Activated T-helper 2 cell treated with anti-CD3 and anti-CD28 coated beads, Interferon-gamma antibody, Interleukin-2, Interleukin-4, amounts not matched to agents 10 μg/mL and 5 μg/mL and 100 μg/mL, durations not matched to agents 14 hours and 24 hours and 36 hours (primary cell): ENCODE data around the gene FOXP3. TPM values are rescaled to one million over a fixed set of nuclear protein-coding genes. Genes with fewer than 3 reads are reported as not detected.

Experiments
- DNase-seq: peaks from one replicate; pipeline ENCODE4 v3.0.0; 2021; ENCODE audit warnings: low spot score
- H3K27ac Mint-ChIP-seq: one replicate; pipeline ENCODE4 v1.8.0; 2021; ENCODE audit warnings: mixed read lengths
- H3K27me3 Mint-ChIP-seq: one replicate; pipeline ENCODE4 v1.8.0; 2021; ENCODE audit warnings: low read depth, mixed read lengths
- H3K36me3 Mint-ChIP-seq: one replicate; pipeline ENCODE4 v1.8.0; 2021; ENCODE audit warnings: low read depth, mixed read lengths
- H3K4me1 Mint-ChIP-seq: one replicate; pipeline ENCODE4 v1.8.0; 2021; ENCODE audit warnings: low read depth, mixed read lengths
- H3K4me3 Mint-ChIP-seq: one replicate; pipeline ENCODE4 v1.8.0; 2021; ENCODE audit warnings: low read depth, mild to moderate bottlenecking, moderate library complexity, mixed read lengths
- H3K9me3 Mint-ChIP-seq: one replicate; pipeline ENCODE4 v1.8.0; 2021; ENCODE audit warnings: mixed read lengths
- intact Hi-C: fragments of 100-400 bp; cut with micrococcal nuclease; formaldehyde crosslinking; loops from one replicate; pipeline ENCODE4 v1.15.1; 2023
- total RNA-seq: library from RNA; stranded (reverse); gene quantifications from 2 replicates; pipeline ENCODE4 v1.2.3, GENCODE V29; 2022

FOXP3 gene
- total RNA-seq, 1 donor from 2014 or later, result 28.9 TPM

DNA sequence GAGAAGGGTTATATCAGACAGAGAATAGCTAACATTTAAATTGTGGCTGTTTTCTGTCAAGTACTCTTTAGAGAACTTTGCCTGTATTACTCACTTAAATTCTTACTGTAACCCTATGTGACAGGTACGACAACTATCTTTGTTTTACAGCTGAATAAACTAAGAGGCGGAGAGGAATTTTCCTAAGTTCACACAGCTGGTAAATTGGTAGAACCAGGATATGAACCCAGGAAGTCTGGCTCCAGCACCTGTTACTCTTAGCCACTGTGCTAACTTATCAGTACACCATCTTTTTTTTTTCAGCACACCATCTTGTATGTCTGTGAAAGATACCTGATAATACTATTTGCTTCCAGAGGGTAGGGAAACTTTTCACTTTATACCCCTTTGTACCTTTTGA, 62.5 kb downstream of the FOXP3 start:
- no peak for DNase-seq

More for the DNA sequence above, 62.5 kb downstream of the FOXP3 start:
- Mint-ChIP-seq H3K4me1 (peaks cover 14% of the 10 kb centered on the region), H3K9me3 (no peaks in the 10 kb centered on the region), H3K36me3 (no peaks in the 10 kb centered on the region), H3K27me3 (no peaks in the 10 kb centered on the region), H3K27ac (no peak overlapping the region), H3K4me3 (no peak overlapping the region)
- intact Hi-C loops, result no loop called here

Other genes starting within 250 kb of the FOXP3 start
- 28.4 and 28.5 TPM in 2 replicates for gene TFE3, start 221.4 kb downstream of the FOXP3 start, total RNA-seq
- 4.6 and 6.6 TPM in 2 replicates for gene CCDC120, start 205.7 kb downstream of the FOXP3 start, total RNA-seq
- gene PRAF2, start 190.7 kb downstream of the FOXP3 start, total RNA-seq, result 14.2 and 14.4 TPM in 2 replicates
- 37.9 and 43.5 TPM in 2 replicates for gene WDR45, start 184.8 kb downstream of the FOXP3 start, total RNA-seq
- 25.8 and 26.3 TPM in 2 replicates for gene GPKOW, start 141.0 kb downstream of the FOXP3 start, total RNA-seq
- gene MAGIX, start 102.0 kb downstream of the FOXP3 start, total RNA-seq, result 1.6 and 2.1 TPM in 2 replicates
- gene PLP2, start 92.8 kb downstream of the FOXP3 start, total RNA-seq, result 112 and 116 TPM in 2 replicates
- gene PRICKLE3, start 78.3 kb downstream of the FOXP3 start, total RNA-seq, result 24.5 and 26.9 TPM in 2 replicates
- gene SYP, start 64.5 kb downstream of the FOXP3 start, total RNA-seq, result 3.8 and 4.3 TPM in 2 replicates
- gene CACNA1F, start 31.4 kb downstream of the FOXP3 start, total RNA-seq, result 0.23 and 0.32 TPM in 2 replicates
- 30.2 and 32.0 TPM in 2 replicates for gene CCDC22, start 29.2 kb downstream of the FOXP3 start, total RNA-seq
- 7.9 and 10.1 TPM in 2 replicates for gene PPP1R3F, start 5.1 kb upstream of the FOXP3 start, total RNA-seq
- gene GAGE10, start 38.9 kb upstream of the FOXP3 start, total RNA-seq, result not detected in 2 replicates
- not detected in 2 replicates for gene GAGE12J, start 57.3 kb upstream of the FOXP3 start, total RNA-seq
- not detected in 2 replicates for gene GAGE13, start 66.9 kb upstream of the FOXP3 start, total RNA-seq